T-helper 22 cell (primary cell): ENCODE measurements around the gene SDC4.

Experiments
- DNase-seq: peaks from one replicate; pipeline ENCODE4 v3.0.0-alpha.2; 2020; ENCODE audit warnings: low read depth

The SDC4 gene

GRCh38 chr20:45318948-45319347, 29.3 kb downstream of the SDC4 start:
- no peak for DNase-seq

GRCh38 chr20:45318386-45318939, 29.8 kb downstream of the SDC4 start:
- DNase-seq = no peak

GRCh38 chr20:45317826-45318225, 30.4 kb downstream of the SDC4 start:
- no peak for DNase-seq

GRCh38 chr20:45316150-45317080, 31.8 kb downstream of the SDC4 start:
- no peak for DNase-seq

- no peak for DNase-seq
These were observed 32.6 kb downstream of the SDC4 start for GRCh38 chr20:45315672-45316071.

- DNase-seq = no peak
These were observed 34.3 kb downstream of the SDC4 start for GRCh38 chr20:45313943-45314342.

GRCh38 chr20:45313065-45313695, 35.0 kb downstream of the SDC4 start:
- no peak for DNase-seq

DNA sequence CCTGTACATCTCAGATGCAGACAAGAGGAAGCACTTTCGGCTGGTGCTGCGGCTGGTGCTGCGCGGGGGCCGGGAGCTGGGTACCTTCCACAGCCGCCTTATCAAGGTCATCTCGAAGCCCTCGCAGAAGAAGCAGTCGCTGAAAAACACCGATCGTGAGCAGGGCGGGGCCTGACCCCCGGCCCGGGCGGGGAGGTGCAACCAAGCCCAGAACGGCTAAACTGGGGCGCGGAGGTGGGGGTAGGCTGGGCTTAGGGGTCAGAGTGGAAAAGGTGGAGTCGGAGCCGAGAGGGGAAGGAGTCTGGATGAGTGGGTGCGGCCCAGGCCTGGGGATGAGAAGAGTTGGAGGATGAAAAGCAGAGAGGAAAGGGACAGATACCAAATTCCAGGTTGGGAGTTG, 36.0 kb downstream of the SDC4 start:
- no peak for DNase-seq

DNA sequence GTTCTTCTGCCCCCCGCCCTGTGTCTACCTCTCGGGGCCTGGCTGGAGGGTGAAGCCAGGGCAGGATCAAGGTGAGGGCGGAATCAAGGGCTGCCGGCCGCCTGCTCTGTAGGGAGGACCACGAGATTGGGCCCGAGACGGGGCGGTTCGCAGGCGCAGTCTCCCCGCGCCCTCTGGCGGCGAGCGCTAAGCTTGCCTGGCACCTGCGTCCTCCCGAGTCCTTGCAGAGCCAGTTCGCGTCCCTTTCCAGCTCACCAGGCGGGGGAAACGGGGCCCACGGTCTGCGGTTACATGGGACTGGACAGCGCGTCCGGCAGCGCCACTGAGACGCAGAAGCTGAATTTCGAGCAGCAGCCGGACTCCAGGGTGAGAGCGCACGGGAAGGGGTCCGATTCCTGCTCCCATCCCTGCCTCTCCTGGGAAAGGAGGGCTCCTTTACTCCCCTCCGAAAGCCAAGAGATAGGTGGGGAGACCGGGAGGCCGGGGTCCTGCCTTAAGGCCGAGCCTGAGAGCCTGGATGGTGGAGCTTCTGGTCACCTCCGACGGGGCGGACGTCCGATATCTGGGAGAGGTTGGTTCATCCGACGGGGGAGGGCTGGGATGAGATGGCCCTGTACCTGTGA, 36.5 kb downstream of the SDC4 start:
- no peak for DNase-seq

GRCh38 chr20:45309075-45309474, 39.1 kb downstream of the SDC4 start:
- no peak for DNase-seq

- DNase-seq = no peak
These were observed 40.0 kb downstream of the SDC4 start, which contains the start of gene MATN4 for GRCh38 chr20:45308117-45308778. TSS of gene MATN4 (minus strand) at chr20:45308299. CDS start at chr20:45305582, 2,717 bp downstream.

DNA sequence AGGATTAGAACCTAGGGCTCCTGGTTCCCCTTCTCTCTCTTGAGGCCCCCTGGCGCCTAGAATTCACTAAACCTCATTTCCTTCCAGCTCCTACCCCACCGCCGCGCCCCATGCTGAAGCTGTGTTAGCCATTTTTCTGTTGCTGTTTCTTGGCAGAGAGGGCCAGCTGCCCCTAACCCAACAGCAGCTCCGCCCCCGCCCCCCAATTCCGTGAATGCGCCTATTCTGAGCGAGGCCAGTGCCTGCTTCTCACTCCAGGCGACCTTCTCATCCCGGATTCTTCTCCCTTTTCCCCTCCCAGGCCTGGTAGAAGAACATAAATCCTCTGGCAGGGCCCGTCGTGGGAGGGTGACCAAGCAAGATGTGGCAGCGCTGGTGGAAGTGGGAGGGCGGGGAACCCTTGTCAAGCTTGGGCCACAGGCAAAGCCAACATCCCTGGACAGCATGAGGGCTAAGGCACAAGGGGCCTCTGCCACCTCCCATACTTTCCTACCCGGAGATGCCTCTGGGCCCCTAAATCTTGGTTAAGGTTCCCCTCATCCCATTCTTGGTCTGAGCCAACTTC, 41.1 kb downstream of the SDC4 start:
- DNase-seq = no peak

GRCh38 chr20:45306431-45306982, 41.7 kb downstream of the SDC4 start, which contains the start of gene RBPJL:
TSS of gene RBPJL (plus strand) at chr20:45306840. CDS start at chr20:45306923, 83 bp downstream.
- DNase-seq = no peak

GRCh38 chr20:45305262-45305661, 43.0 kb downstream of the SDC4 start:
- no peak for DNase-seq

DNA sequence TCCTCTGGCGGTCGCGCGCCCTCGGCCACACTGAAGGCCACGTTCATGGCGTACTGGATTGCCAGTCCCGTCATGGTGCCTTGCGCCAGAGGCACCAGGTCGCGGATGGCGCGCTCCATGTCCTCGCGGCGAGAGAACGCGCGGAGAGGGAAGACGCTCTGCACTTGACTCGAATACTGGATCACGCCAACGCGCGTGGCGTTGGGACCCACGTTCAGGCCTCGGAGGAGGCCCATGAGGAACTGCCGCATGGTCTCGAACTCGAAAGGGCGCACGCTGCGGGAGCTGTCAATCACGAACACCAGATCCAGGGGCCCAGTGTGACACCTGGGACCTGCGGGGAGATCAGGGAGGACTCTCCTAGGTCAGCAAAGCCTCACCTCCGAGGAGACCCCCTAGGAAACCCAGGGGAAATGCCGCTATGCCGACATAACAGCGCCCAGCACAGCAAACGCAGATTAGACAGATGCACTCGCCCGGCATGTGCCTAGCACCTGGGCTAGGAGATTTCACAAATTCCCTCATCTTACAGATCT, 43.7 kb downstream of the SDC4 start:
- no peak for DNase-seq

- DNase-seq = no peak
These were observed 44.4 kb downstream of the SDC4 start for GRCh38 chr20:45303586-45304463.

GRCh38 chr20:45301824-45302271, 46.4 kb downstream of the SDC4 start:
- DNase-seq = no peak

DNA sequence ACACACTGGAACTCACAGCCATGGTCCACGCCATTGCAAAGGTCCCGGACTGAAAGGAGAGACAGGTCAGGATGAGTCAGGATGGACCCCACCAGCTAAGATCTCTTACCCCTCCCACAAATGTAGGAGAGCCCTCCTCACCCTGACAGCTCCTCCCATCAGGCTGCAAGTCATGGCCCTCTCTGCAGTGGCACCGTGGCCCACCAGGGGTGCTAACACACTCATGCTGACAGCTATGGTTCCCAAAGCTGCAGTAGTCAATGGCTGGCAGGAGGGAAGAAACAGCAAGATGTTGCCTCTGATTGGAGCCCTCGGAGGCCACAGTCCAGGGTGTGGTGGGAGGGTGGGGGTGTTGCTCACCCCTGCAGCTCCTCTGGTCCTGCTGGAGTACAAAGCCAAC, 47.3 kb downstream of the SDC4 start:
- DNase-seq = no peak

GRCh38 chr20:45299786-45300185, 48.4 kb downstream of the SDC4 start:
- DNase-seq = no peak
